H1 (cell line): ENCODE measurements around the gene FAHD1. TPM values are rescaled to one million over a fixed set of nuclear protein-coding genes. Genes with fewer than 3 reads are reported as not detected.

Experiments used
- CTCF ChIA-PET: fragments of 300-600 bp; sonication (Branson Sonifier 250); formaldehyde crosslinking; loops from one replicate; lab custom pipeline; 2021; ENCODE audit not compliant: partially characterized antibody; lab: Charles Lee
- POLR2A ChIA-PET: fragments of 300-600 bp; sonication (Branson Sonifier 250); formaldehyde crosslinking; loops from one replicate; lab custom pipeline; 2021; ENCODE audit warnings: inconsistent platforms; ENCODE audit not compliant: partially characterized antibody; lab: Charles Lee
- DNase-seq, 2 experiments: peaks; one replicate each; pipeline versions ENCODE4 v3.0.0 to v3.0.0-alpha.2; 2010 to 2022; ENCODE audit warnings: low spot score in 2 of 2, low read depth in 1 of 2, mixed read lengths in 1 of 2
- FAIRE-seq: peaks from 2 replicates; lab custom pipeline; 2011; peaks lifted over from hg19 to GRCh38; lab: Jason Lieb, UNC
- H2AFZ ChIP-seq: 2 replicates; pipeline ENCODE4 v1.8.1; 2012; ENCODE audit warnings: low read length, inconsistent platforms
- H2AK5ac ChIP-seq: 2 replicates; pipeline ENCODE4 v1.6.1; 2013; ENCODE audit warnings: low read depth, low read length
- H2BK120ac ChIP-seq: replicated peaks from 2 replicates; pipeline ENCODE3; 2013; ENCODE audit warnings: low read depth, low read length, inconsistent platforms
- H2BK12ac ChIP-seq: 2 replicates; pipeline ENCODE4 v1.6.1; 2013; ENCODE audit warnings: low read depth, low read length
- H2BK15ac ChIP-seq: 2 replicates; pipeline ENCODE4 v1.6.1; 2013; ENCODE audit warnings: low read length
- H2BK20ac ChIP-seq: 2 replicates; pipeline ENCODE4 v1.6.1; 2013; ENCODE audit warnings: low read length
- H2BK5ac ChIP-seq: 2 replicates; pipeline ENCODE4 v1.6.1; 2013; ENCODE audit warnings: low read depth, low read length
- H3K14ac ChIP-seq: 2 replicates; pipeline ENCODE4 v1.6.1; 2013; ENCODE audit warnings: inconsistent platforms; ENCODE audit not compliant: insufficient read length
- H3K18ac ChIP-seq: 2 replicates; pipeline ENCODE4 v1.6.1; 2013; ENCODE audit warnings: low read length; ENCODE audit errors: extremely low read depth
- H3K23ac ChIP-seq: 2 replicates; pipeline ENCODE4 v1.6.1; 2013; ENCODE audit warnings: inconsistent platforms; ENCODE audit not compliant: insufficient read length
- H3K23me2 ChIP-seq: 2 replicates; pipeline ENCODE4 v1.6.1; 2013; ENCODE audit warnings: low read depth, low read length
- H3K27ac ChIP-seq: 2 replicates; pipeline ENCODE4 v1.6.1; 2011; ENCODE audit warnings: low read depth, low read length, inconsistent platforms
- H3K27me3 ChIP-seq, 4 experiments: replicated peaks in 1 of 4; 1 replicate in 1 of 4; 2 replicates in 3 of 4; pipeline versions ENCODE4 v1.6.1 to v1.8.1; 2011 to 2013; ENCODE audit warnings: low read length in 3 of 4, mild to moderate bottlenecking in 3 of 4, inconsistent platforms in 2 of 4, mixed read lengths in 2 of 4, moderate library complexity in 1 of 4; ENCODE audit not compliant: control insufficient read depth in 3 of 4, insufficient read depth in 3 of 4; ENCODE audit errors: extremely low read depth in 1 of 4
- H3K36me3 ChIP-seq, 4 experiments: 2 replicates each; pipeline versions ENCODE4 v1.6.1 to v1.8.1; 2011 to 2013; ENCODE audit warnings: mild to moderate bottlenecking in 4 of 4, low read length in 3 of 4, moderate library complexity in 2 of 4, control low read depth in 1 of 4, inconsistent platforms in 1 of 4; ENCODE audit not compliant: insufficient read depth in 4 of 4, control insufficient read depth in 2 of 4
- H3K4ac ChIP-seq: replicated peaks from 2 replicates; pipeline ENCODE3; 2013; ENCODE audit warnings: low read length, low read depth, mixed read lengths, inconsistent platforms; ENCODE audit not compliant: insufficient read length
- H3K4me1 ChIP-seq, 4 experiments: replicated peaks in 1 of 4; 1 replicate in 1 of 4; 2 replicates in 3 of 4; pipeline versions ENCODE4 v1.6.1 to v1.8.1; 2011 to 2013; ENCODE audit warnings: low read length in 3 of 4, inconsistent platforms in 2 of 4, mixed read lengths in 1 of 4; ENCODE audit not compliant: insufficient read depth in 4 of 4, control insufficient read depth in 3 of 4
- H3K4me2 ChIP-seq, 2 experiments: 2 replicates each; pipeline versions ENCODE4 v1.6.1 to v1.8.1; 2011 to 2013; ENCODE audit warnings: low read depth in 2 of 2, low read length in 2 of 2, control low read depth in 1 of 2, inconsistent platforms in 1 of 2, mild to moderate bottlenecking in 1 of 2; ENCODE audit not compliant: insufficient read depth in 1 of 2
- H3K4me3 ChIP-seq, 4 experiments: fragments of 200-600, 300-600 bp in 1 of 4; sonication (generic), shearing (Covaris generic), sonication (Bioruptor Twin) in 1 of 4; 2 replicates each; pipeline versions ENCODE4 v1.5.1 to v1.8.1; 2011 to 2016; ENCODE audit warnings: low read length in 4 of 4, low read depth in 3 of 4, control low read depth in 2 of 4, inconsistent platforms in 2 of 4, mild to moderate bottlenecking in 2 of 4, mixed read lengths in 1 of 4, moderate library complexity in 1 of 4; ENCODE audit not compliant: insufficient read depth in 2 of 4; ENCODE audit errors: extremely low read depth in 1 of 4
- H3K56ac ChIP-seq: replicated peaks from 2 replicates; pipeline ENCODE3; 2013; ENCODE audit warnings: low read depth, mild to moderate bottlenecking, mixed read lengths, low read length, inconsistent platforms; ENCODE audit not compliant: insufficient read length
- H3K79me1 ChIP-seq: 2 replicates; pipeline ENCODE4 v1.6.1; 2013; ENCODE audit warnings: low read depth, low read length, control low read depth
- H3K79me2 ChIP-seq, 2 experiments: 2 replicates each; pipeline versions ENCODE4 v1.6.1 to v1.8.1; 2012 to 2013; ENCODE audit warnings: low read length in 2 of 2, mild to moderate bottlenecking in 2 of 2, inconsistent platforms in 1 of 2; ENCODE audit not compliant: insufficient read depth in 2 of 2, control insufficient read depth in 1 of 2
- H3K9ac ChIP-seq, 4 experiments: replicated peaks in 1 of 4; 1 replicate in 1 of 4; 2 replicates in 3 of 4; pipeline versions ENCODE4 v1.6.1 to v1.8.1; 2011 to 2013; ENCODE audit warnings: low read depth in 3 of 4, low read length in 3 of 4, control low read depth in 2 of 4, mild to moderate bottlenecking in 2 of 4, moderate library complexity in 2 of 4, inconsistent platforms in 1 of 4; ENCODE audit errors: extremely low read depth in 1 of 4
- H3K9me3 ChIP-seq, 2 experiments: 2 replicates each; pipeline versions ENCODE4 v1.6.1 to v1.8.1; 2012 to 2013; ENCODE audit warnings: mild to moderate bottlenecking in 2 of 2, moderate library complexity in 2 of 2, control low read depth in 1 of 2, inconsistent platforms in 1 of 2, low read depth in 1 of 2, low read length in 1 of 2, mixed read lengths in 1 of 2; ENCODE audit not compliant: insufficient read depth in 2 of 2
- H4K20me1 ChIP-seq, 2 experiments: replicated peaks in 1 of 2; 2 replicates each; pipeline versions ENCODE3 to v1.8.1; 2011 to 2013; ENCODE audit warnings: inconsistent platforms in 2 of 2, low read length in 2 of 2, mild to moderate bottlenecking in 1 of 2; ENCODE audit not compliant: insufficient read depth in 2 of 2, control insufficient read depth in 1 of 2
- H4K5ac ChIP-seq: 2 replicates; pipeline ENCODE4 v1.6.1; 2013; ENCODE audit warnings: low read length, low read depth, mixed read lengths, inconsistent platforms; ENCODE audit not compliant: insufficient read length
- H4K8ac ChIP-seq: 2 replicates; pipeline ENCODE4 v1.8.0; 2013; ENCODE audit warnings: mild to moderate bottlenecking, moderate library complexity, low read length, inconsistent platforms; ENCODE audit not compliant: insufficient read depth; ENCODE audit errors: extremely low read depth
- H4K91ac ChIP-seq: replicated peaks from 2 replicates; pipeline ENCODE3; 2013; ENCODE audit warnings: low read length, mixed read lengths, inconsistent platforms; ENCODE audit not compliant: insufficient read length
- BCL11A ChIP-seq, 2 experiments: IDR thresholded peaks; one replicate each; pipeline ENCODE4 v1.6.1; 2011; ENCODE audit warnings: low read depth in 2 of 2, low read length in 2 of 2, mild to moderate bottlenecking in 2 of 2
- RAD21 ChIP-seq, 2 experiments: IDR thresholded peaks in 1 of 2; conservative IDR thresholded peaks in 1 of 2; 2 replicates each; pipeline ENCODE4 v1.6.1; 2011; ENCODE audit warnings: low read depth in 2 of 2, low read length in 2 of 2, improper control_type of control experiment in 1 of 2, inconsistent platforms in 1 of 2, mild to moderate bottlenecking in 1 of 2, moderate library complexity in 1 of 2
- TAF7 ChIP-seq: optimal IDR thresholded peaks from 2 replicates; pipeline ENCODE3; 2011; ENCODE audit warnings: low read depth, mild to moderate bottlenecking, inconsistent platforms, low read length, moderate library complexity, borderline replicate concordance
- ZNF274 ChIP-seq: IDR thresholded peaks from 2 replicates; pipeline ENCODE4 v1.7.0; 2012; ENCODE audit warnings: low read length, borderline replicate concordance; ENCODE audit errors: extremely low read depth
- WGBS, 2 experiments: shearing (Covaris generic) in 1 of 2; methylation state at CpG; one replicate each; pipeline versions ENCODE4 v1.1.6 to v1.1.7; 2013 to 2015; ENCODE audit warnings: low lambda C conversion rate in 2 of 2, mixed read lengths in 2 of 2, inconsistent platforms in 1 of 2, low coverage in 1 of 2, missing lambda C conversion rate in 1 of 2; ENCODE audit not compliant: insufficient replicate concordance in 2 of 2, insufficient coverage in 1 of 2, insufficient read length in 1 of 2; ENCODE audit errors: extremely low coverage in 1 of 2, missing lambda C conversion rate in 1 of 2; 5-methylcytosine and 5-hydroxymethylcytosine counted together
- polyA plus RNA-seq, 7 experiments: library from polyadenylated mRNA; depleted of rRNA in 3 of 7; stranded (reverse) in 5 of 7; unstranded in 2 of 7; fragments of >200 nt in 5 of 7; fragments of 200-250 nt in 2 of 7; gene quantifications; 1 replicate in 5 of 7; 2 replicates in 1 of 7; 4 replicates in 1 of 7; pipeline versions ENCODE4 v1.2.1 to v1.2.3, GENCODE V29; 2011 to 2013; ENCODE audit warnings: missing spikeins in 2 of 7, mixed read lengths in 2 of 7
- total RNA-seq: library from RNA; stranded (reverse); fragmentation: NEBNext Ultra II Directional; extraction: Animal tissue kit (Norgen Biotek cat#: 25700); gene quantifications from 2 replicates; pipeline ENCODE4 v1.2.1, GENCODE V29; 2021
- TF ChIP-seq, protein P1 (sequence below), 3 experiments: IDR thresholded peaks; 1 replicate in 2 of 3; 2 replicates in 1 of 3; pipeline versions ENCODE4 v1.5.1 to v1.6.1; 2011; ENCODE audit warnings: low read length in 3 of 3, mild to moderate bottlenecking in 3 of 3, inconsistent platforms in 2 of 3, low read depth in 1 of 3, moderate library complexity in 1 of 3; ENCODE audit not compliant: insufficient read depth in 1 of 3; ENCODE audit errors: control extremely low read depth in 1 of 3
- TF ChIP-seq, protein P2 (sequence below): IDR thresholded peaks from 2 replicates; pipeline ENCODE4 v1.6.1; 2011; ENCODE audit warnings: low read length, improper control_type of control experiment
- TF ChIP-seq, protein P3 (sequence below): IDR thresholded peaks from 2 replicates; pipeline ENCODE4 v1.6.1; 2012; ENCODE audit warnings: low read length, inconsistent platforms

Gene FAHD1
- total and polyA plus RNA-seq, 2 of the 8 experiments (the other 6 are each of a cell fraction or from before 2014, with no cell fraction given): 20.4 to 31.9 TPM

DNA sequence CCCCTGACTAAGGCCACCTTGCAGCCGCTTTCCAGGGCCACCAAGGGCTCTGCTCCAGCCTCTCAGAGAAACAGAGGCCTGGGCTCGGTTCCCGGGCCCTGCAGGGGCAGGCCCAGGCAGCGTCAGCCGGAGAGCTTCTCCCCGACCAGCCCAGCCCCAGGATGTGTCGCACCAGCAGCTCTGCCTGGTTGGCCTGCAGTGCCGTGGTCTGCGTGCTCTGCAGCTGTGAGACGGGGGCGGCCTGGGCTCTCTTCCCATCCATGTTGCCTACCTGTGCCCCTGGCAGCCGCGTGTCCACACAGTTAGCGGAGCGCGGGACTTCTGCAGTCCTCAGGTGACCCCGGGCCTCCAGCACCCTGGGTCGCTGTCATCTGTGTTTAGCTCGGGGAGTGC, 38.3 kb upstream of the FAHD1 start:
- Histone ChIP-seq H3K79me1 (peaks cover 13% of the 10 kb centered on the region; the same call in 1 of the 2 replicates), H3K9me3 (no peaks in the 10 kb centered on the region), H3K4ac (no peak overlapping the region), H2AK5ac (no peak overlapping the region), H4K8ac (no peak overlapping the region), H3K27ac (no peak overlapping the region), H2BK12ac (no peak overlapping the region), H2BK20ac (no peak overlapping the region), H2BK15ac (no peak overlapping the region), H3K4me1 (no peaks in the 10 kb centered on the region; a peak in 1 of 7 replicates), H3K9ac (no peak overlapping the region), H3K23me2 (no peaks in the 10 kb centered on the region), H3K36me3 (peaks cover 0 to 44% (median 2%) of the 10 kb centered on the region in 4 experiments; a peak in 4 of 8 replicates), H2AFZ (no peak overlapping the region), H3K79me2 (peaks cover 0 to 29% of the 10 kb centered on the region in 2 experiments; a peak in 3 of 4 replicates), H3K4me3 (no peak overlapping the region), H4K20me1 (peaks cover 20 to 21% of the 10 kb centered on the region in 2 experiments), H4K91ac (no peak overlapping the region), H2BK120ac (no peak overlapping the region), H3K27me3 (no peaks in the 10 kb centered on the region), H2BK5ac (no peak overlapping the region), H3K23ac (no peak overlapping the region), H3K14ac (no peak overlapping the region), H3K18ac (no peak overlapping the region), H3K56ac (no peak overlapping the region), H3K4me2 (no peak overlapping the region), H4K5ac (no peak overlapping the region)
- DNase-seq (no peak), FAIRE-seq (no peak)
- CTCF ChIA-PET: interaction anchor here (1.8 kb wide), 1 partner anchor 64 kb away, joined by 7 read pairs; no protein-coding TSS in a partner anchor
- POLR2A ChIA-PET: interaction anchor here (1.3 to 4.0 kb wide), 5 partner anchors 9 to 32 kb away, joined by 3 to 15 read pairs (median 4); partner anchors contain the start of genes EME2 and MRPS34
- 86% methylated on average over 18 of the region's 19 CpGs; no CpG with 5 or more reads in 1 of the 2 experiments for WGBS, 2 experiments
- TF ChIP-seq, protein P1, sequence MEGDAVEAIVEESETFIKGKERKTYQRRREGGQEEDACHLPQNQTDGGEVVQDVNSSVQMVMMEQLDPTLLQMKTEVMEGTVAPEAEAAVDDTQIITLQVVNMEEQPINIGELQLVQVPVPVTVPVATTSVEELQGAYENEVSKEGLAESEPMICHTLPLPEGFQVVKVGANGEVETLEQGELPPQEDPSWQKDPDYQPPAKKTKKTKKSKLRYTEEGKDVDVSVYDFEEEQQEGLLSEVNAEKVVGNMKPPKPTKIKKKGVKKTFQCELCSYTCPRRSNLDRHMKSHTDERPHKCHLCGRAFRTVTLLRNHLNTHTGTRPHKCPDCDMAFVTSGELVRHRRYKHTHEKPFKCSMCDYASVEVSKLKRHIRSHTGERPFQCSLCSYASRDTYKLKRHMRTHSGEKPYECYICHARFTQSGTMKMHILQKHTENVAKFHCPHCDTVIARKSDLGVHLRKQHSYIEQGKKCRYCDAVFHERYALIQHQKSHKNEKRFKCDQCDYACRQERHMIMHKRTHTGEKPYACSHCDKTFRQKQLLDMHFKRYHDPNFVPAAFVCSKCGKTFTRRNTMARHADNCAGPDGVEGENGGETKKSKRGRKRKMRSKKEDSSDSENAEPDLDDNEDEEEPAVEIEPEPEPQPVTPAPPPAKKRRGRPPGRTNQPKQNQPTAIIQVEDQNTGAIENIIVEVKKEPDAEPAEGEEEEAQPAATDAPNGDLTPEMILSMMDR (IDR thresholded peaks at IDR 0.05; ENCODE audit: control extremely low read depth in 1 of 3, insufficient read depth in 1 of 3, low read depth in 1 of 3, low read length in 3 of 3): no peak
- TF ChIP-seq TAF7 (no peak), BCL11A (IDR thresholded peaks at IDR 0.05; ENCODE audit: low read depth in 2 of 2, low read length in 2 of 2) (no peak), ZNF274 (no peak), RAD21 (IDR thresholded peaks at IDR 0.05 in 1 of 2, conservative IDR thresholded peaks at IDR 0.05 in 1 of 2; ENCODE audit: low read depth in 2 of 2, low read length in 2 of 2) (no peak)
- TF ChIP-seq, protein P2, sequence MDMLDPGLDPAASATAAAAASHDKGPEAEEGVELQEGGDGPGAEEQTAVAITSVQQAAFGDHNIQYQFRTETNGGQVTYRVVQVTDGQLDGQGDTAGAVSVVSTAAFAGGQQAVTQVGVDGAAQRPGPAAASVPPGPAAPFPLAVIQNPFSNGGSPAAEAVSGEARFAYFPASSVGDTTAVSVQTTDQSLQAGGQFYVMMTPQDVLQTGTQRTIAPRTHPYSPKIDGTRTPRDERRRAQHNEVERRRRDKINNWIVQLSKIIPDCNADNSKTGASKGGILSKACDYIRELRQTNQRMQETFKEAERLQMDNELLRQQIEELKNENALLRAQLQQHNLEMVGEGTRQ: no peak
- TF ChIP-seq, protein P3, sequence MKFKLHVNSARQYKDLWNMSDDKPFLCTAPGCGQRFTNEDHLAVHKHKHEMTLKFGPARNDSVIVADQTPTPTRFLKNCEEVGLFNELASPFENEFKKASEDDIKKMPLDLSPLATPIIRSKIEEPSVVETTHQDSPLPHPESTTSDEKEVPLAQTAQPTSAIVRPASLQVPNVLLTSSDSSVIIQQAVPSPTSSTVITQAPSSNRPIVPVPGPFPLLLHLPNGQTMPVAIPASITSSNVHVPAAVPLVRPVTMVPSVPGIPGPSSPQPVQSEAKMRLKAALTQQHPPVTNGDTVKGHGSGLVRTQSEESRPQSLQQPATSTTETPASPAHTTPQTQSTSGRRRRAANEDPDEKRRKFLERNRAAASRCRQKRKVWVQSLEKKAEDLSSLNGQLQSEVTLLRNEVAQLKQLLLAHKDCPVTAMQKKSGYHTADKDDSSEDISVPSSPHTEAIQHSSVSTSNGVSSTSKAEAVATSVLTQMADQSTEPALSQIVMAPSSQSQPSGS: no peak
